NOMO-1 (cell line): ENCODE results near the gene SIRPB1.
A peak's percentile ranks its signal among the peaks of the same experiment; 100 is the strongest.
"Not testable (repeated sequence)": the region's sequence is repeated elsewhere in the genome, so short reads cannot be mapped to it uniquely, and the experiment has no call there.

ENCODE experiments used
- DNase-seq, 2 experiments: peaks; one replicate each; lab custom pipeline; 2025; ENCODE audit not compliant: unreplicated experiment in 2 of 2; lab: John Stamatoyannopoulos, UW

The SIRPB1 gene

DNA sequence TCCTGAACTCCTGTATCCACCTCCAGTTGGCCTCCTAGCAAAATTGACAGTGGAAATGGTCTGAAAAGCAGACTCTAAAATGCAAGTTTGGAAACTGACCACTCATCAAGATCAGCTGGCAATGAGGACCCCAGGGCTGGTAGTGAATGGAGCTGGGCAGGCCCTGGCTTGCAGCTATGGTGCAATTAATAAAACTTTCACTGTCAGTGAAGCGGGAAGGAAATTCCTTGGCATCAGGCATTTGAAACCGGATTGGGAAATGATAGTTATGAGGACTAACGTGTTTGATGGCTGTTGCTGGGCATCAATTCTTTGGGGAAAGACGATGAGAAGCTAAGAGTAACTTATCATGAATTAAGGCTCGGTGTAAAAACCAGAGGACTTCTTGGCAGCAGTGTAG is 19.1 kb downstream of the SIRPB1 start:
- no peak for DNase-seq

DNA sequence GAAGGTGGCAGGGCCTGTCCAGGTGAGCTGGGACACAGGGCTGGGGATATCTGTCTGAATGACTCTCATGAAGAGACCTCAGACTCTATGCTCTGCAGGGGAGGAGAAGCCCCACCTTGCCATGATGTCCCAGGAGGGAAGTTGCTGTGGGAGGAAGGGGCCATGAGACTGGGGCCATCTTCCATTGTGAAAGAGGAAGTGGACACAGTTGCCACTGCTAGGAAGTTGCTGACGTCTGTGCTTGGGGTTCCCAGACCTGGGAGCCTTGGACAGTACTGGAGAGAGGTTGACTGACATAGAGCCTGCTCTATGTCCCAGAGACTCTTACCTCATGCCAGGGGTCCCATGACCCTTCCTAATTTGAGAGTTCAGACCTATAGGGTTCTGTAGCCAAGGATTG is 24.5 kb downstream of the SIRPB1 start:
- DNase-seq, result no peak

DNA sequence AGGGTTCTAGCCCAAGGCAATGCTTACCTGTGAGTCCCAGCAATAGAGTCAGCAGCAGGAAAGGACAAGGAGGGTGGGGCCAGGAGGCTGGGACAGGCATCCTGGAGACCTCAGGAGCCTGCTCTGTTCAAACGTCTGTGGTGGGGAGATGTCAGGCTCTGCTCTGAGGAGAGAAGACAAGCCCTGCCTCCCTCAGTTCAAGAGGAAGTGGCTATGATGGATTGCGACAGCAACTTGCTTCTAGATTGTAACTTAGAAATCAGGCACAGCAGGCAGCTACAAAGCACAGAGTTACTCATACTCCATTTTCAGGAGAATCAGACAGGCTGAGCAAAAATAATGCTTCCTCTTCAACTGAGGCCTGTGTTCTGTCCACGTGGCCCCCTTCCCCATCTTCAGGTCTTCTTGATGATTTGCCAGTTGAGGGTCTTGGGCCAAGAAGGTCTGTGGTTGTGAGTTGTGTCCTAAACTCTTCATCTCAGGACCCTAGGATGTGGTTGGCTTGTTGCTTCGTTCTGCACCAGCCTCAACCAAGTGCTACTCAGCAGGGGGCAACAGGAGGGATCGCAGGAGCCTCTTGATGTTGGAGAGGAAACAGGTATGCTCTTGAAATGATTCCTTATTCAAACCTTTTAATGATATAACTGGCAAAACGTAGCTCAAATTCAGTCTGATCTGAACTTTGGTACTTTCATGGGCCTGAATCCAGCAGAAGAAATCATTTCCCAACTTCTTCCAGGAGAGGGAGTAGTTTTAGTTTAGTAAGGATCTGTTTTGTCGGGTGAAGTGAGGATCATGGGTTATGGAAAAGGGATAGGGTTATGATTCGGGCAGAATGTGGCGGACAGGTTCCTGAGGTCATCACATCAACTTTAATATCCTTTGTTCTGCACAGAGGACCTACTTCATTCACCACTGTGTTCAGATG is 31.0 kb downstream of the SIRPB1 start:
- DNase-seq, result no peak

DNA sequence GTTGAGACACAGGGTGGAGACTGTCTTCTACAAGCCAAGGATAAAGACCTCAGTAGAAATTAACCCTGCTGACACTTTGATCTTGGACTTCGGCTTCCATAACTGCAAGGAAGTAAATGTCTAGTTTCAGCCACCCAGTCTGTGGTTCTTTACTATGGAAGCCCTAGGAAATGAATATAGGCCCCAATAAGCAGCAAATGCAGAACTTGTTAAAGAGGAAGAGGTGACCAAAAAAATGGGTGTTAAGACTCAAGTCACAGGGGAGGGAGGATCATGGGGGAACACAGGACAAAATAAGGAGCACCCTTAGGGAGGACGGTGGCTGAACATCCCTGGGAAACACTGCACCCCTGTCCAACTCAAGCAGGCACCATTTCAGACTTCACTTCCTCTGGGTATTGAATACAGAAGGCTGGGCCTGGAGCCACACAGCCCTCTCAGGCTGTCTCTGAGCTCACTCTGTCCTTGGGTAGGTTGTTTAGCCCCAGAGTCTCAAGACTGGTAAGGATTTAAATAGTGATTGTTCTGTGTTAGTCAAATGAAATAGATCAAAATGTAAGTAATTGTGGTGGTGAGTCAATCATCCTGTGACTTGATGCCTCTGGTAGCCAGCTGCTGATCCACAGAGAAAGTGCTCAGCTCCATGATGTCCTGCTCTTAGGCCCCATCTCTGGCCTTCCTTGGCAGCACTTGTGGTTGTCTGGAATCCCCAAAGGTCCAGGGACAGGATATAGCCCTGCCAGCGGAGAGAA is 31.9 kb downstream of the SIRPB1 start:
- no peak for DNase-seq

DNA sequence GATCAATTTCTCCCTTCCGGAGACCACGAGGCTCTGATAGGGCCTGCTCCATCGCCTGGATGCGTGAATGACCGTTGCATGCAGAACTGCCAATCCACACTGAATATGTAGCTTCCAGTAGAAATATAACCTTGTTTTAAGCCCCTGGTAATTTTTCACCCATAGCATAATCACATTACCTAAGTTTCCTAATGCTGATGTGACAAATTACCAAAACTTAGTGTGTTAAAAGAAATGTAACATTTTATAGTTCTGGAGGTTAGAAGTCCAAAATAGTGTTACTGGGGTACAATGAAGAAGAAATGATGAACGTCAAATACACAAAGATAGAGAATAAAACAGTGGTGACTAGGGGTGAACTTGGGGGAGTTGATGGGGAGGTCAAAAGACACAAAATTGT is 40.3 kb downstream of the SIRPB1 start:
- DNase-seq, result no peak

DNA sequence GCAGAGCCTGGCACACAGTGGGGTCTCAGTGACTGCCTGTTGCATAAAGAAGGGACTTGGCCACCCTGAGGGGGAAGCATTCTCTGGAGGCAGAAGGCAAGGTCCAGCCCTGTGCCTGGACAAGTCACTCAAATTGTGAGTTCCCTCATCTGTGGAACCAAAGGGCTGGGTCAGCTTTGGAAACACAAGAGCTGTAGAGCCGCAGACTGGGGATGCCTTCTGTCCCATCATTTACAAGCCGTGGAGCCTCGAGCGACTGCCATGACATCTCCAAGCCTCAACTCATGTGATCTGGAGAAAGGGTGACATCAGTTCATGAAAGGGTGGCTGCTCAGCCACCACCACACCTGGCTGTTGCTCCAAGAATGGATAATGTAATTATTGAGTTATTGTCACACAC is 41.9 kb downstream of the SIRPB1 start:
- no peak for DNase-seq

DNA sequence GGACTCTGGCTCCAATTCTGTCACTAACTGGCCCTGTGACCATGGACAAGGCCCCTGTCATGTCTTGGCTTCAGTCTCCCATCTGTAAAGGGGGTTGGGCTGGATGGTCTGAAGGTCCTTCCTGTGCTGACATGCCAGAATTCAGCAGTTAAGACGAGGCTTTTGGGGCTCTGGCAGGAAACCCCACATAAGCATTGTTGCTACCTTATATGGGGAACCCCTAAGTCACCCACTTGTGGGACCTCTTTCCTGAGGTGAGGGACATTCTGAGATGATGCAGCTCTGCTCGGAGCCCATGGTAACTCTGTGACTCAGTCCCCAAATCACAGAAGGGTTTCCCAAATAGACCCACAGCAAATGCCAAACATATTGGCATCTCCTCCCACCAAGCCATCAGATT is 42.5 kb downstream of the SIRPB1 start:
- not testable (repeated sequence) for DNase-seq

DNA sequence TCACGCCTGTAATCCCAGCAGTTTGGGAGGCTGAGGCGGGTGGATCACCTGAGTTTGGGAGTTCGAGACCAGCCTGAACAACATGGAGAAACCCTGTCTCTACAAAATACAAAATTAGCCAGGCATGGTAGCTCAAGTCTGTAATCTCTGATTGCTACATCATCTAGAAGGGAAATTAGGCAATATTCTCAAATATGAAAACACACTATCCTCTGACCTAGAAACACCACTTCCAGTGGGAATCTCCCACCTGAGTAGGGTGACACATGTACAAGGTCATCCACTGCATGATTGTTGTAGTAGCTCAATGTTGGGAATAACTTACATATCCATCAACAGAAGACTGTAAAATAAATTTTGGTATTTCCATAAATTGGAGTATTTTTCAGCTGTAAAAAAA is 43.2 kb downstream of the SIRPB1 start:
- peak in 1 of 2 experiments; percentile 9 for DNase-seq

DNA sequence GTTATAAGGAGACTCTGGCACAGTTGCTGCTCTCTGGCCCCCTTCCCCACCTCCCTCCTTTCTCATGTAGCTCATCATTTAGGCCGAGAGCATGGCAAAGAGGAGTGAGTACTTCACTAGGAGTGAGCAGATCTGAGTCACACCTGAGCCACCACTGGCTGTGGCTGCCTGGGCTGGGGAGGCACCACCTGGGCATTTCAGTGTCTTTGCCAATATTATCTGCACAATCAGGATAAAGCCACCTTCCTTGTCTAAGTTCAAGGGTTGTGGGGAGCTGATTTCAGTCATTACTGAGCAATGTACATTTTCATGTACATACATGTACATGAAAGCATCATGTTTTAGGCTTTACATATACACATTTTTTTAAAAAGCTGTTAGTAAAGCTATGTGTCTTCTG is 43.8 kb downstream of the SIRPB1 start:
- DNase-seq, result not testable (repeated sequence)

DNA sequence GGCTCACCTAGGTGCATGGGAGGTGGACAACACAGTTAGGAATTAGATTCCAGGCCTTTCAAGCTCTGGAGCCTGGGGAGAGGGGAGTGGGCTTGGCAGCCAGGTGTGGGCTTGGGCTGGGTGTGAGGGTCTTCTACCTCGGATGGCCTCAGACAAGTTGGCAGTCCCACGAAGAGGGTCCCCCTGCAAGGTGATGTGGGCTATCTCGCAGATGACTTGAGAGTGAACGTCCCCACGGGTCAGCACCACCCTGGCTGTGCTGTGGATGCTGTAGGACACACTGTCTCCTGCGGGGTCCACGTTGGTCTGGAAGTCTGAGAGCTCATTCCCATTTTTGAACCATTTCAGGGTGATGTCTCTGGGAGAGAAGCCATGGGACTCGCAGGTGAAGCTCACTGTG is 48.2 kb downstream of the SIRPB1 start:
- not testable (repeated sequence) for DNase-seq
